ENCODE data around the gene SPIRE2. TPM values are rescaled to one million over a fixed set of nuclear protein-coding genes. Genes with fewer than 3 reads are reported as not detected.

Gene SPIRE2
- total RNA-seq, 4 donors from 2014 or later: 0.27 to 3.6 (median 2.0) TPM

DNA sequence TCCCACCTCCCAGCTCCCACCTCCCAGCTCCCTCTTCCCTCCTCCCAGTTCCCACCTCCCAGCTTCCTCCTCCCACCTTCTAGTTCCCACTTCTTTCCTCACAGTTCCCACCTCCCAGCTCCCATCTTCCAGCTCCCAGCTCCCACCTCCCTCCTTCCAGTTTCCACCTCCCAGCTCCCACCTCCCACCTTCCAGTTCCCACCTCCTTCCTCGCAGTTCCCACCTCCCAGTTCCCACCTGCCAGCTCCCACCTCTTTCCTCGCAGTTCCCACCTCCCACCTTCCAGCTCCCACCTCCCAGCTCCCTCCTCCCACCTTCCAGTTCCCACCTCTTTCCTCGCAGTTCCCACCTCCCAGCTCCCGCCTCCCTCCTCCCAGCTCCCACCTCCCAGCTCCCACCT lies 80.0 kb downstream of the SPIRE2 start:
- TF ChIP-seq EP300 (IDR thresholded peaks at IDR 0.05): no peak
- TF ChIP-seq POLR2A (IDR thresholded peaks at IDR 0.05): no peak
- TF ChIP-seq POLR2AphosphoS5 (IDR thresholded peaks at IDR 0.05): no peak
- no peak for TF ChIP-seq CTCF (IDR thresholded peaks at IDR 0.05)
- 78 to 96% methylated on average over 3 to 4 of the region's 4 CpGs for WGBS, 2 donors (ENCODE audit: low coverage in 1 of 2)
- peaks cover 0 to 11% (median 6%) of the 10 kb centered on the region in 3 donors for H3K4me1 ChIP-seq
- peaks cover 0 to 95% of the 10 kb centered on the region in 2 donors for H3K36me3 ChIP-seq
- H3K4me3 ChIP-seq: no peak overlapping the region
- H3K9me3 ChIP-seq: no peaks in the 10 kb centered on the region
- H3K27ac ChIP-seq: no peak overlapping the region
- no peak for ATAC-seq
- no peaks in the 10 kb centered on the region for H3K27me3 ChIP-seq

GRCh38 chr16:89909777-89910716 lies 81.8 kb downstream of the SPIRE2 start:
- no peak overlapping the region for H3K4me3 ChIP-seq
- peaks cover 0 to 11% (median 6%) of the 10 kb centered on the region in 3 donors for H3K4me1 ChIP-seq
- H3K27ac ChIP-seq: peak overlapping the region in 3 of 4 donors; percentile 33 to 54 (median 36)
- peaks cover 0 to 83% of the 10 kb centered on the region in 2 donors for H3K36me3 ChIP-seq
- no peaks in the 10 kb centered on the region for H3K9me3 ChIP-seq
- peak in 3 of 4 experiments; percentile 70 to 90 (median 76) for TF ChIP-seq CTCF (IDR thresholded peaks at IDR 0.05)
- no peak for TF ChIP-seq POLR2A (IDR thresholded peaks at IDR 0.05)
- no peak for TF ChIP-seq EP300 (IDR thresholded peaks at IDR 0.05)
- peak; percentile 27 for TF ChIP-seq POLR2AphosphoS5 (IDR thresholded peaks at IDR 0.05)
- H3K27me3 ChIP-seq: no peaks in the 10 kb centered on the region
- peak; percentile 88 for ATAC-seq
- WGBS, 2 donors (ENCODE audit: low coverage in 1 of 2): 40 to 67% methylated on average over 1 to 10 of the region's 47 CpGs

GRCh38 chr16:89910717-89911354 lies 82.6 kb downstream of the SPIRE2 start:
- TF ChIP-seq POLR2AphosphoS5 (IDR thresholded peaks at IDR 0.05): no peak
- no peak for TF ChIP-seq CTCF (IDR thresholded peaks at IDR 0.05)
- TF ChIP-seq POLR2A (IDR thresholded peaks at IDR 0.05): no peak
- TF ChIP-seq EP300 (IDR thresholded peaks at IDR 0.05): no peak
- Histone ChIP-seq H3K27me3 (no peaks in the 10 kb centered on the region), H3K9me3 (no peaks in the 10 kb centered on the region), H3K4me1 (peaks cover 0 to 11% (median 6%) of the 10 kb centered on the region in 3 donors), H3K36me3 (peaks cover 0 to 75% of the 10 kb centered on the region in 2 donors), H3K4me3 (no peak overlapping the region), H3K27ac (peak overlapping the region in 1 of 4 donors; percentile 36)
- peak; percentile 19 for ATAC-seq
- WGBS, 2 donors (ENCODE audit: low coverage in 1 of 2): 80 to 89% methylated on average over 1 to 14 of the region's 27 CpGs

DNA sequence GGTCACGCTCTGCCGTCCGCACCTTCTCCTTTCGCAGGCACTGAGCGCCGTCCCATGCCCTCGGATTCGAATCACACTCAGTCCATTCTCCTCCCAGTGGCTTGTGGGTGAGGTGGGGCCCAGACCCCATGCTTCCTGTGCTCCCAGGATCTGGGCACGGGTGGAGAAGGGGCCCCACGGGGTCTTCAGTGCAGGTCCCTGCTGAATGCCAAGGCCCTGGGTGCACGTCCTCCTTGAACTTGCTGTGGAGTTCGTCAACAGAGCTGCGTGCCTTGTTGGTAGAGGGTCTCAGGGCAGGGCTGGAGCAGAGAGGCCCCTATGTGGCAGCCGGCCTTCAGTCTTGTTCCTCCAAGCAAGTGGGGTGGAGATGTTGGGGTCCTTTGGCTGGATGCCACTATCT lies 83.1 kb downstream of the SPIRE2 start:
- ATAC-seq: no peak
- WGBS, 2 donors (ENCODE audit: low coverage in 1 of 2): 89 to 92% methylated on average over 4 to 8 of the region's 14 CpGs

More for the DNA sequence above, 83.1 kb downstream of the SPIRE2 start:
- Histone ChIP-seq H3K4me1 (peaks cover 0 to 11% (median 6%) of the 10 kb centered on the region in 3 donors), H3K36me3 (peaks cover 0 to 69% of the 10 kb centered on the region in 2 donors), H3K27me3 (no peaks in the 10 kb centered on the region), H3K27ac (no peak overlapping the region), H3K4me3 (no peak overlapping the region), H3K9me3 (no peaks in the 10 kb centered on the region)
- TF ChIP-seq CTCF (IDR thresholded peaks at IDR 0.05) (no peak), POLR2A (IDR thresholded peaks at IDR 0.05) (no peak), POLR2AphosphoS5 (IDR thresholded peaks at IDR 0.05) (no peak), EP300 (IDR thresholded peaks at IDR 0.05) (no peak)

Measured in gastroesophageal sphincter (tissue), 4 donors.